GM12892 (cell line): ENCODE data around the gene PRPF8.

Experiments
- POLR2A ChIP-seq: IDR thresholded peaks from 2 replicates; pipeline ENCODE4 v1.6.1; 2011; ENCODE audit warnings: low read depth, low read length, control low read depth
- POLR2AphosphoS5 ChIP-seq: IDR thresholded peaks from 2 replicates; pipeline ENCODE4 v1.6.1; 2011; ENCODE audit warnings: low read depth, low read length, control low read depth
- TAF1 ChIP-seq: IDR thresholded peaks from 2 replicates; pipeline ENCODE4 v1.6.1; 2011; ENCODE audit warnings: low read depth, mild to moderate bottlenecking, control low read depth, low read length, borderline replicate concordance

- TF ChIP-seq POLR2AphosphoS5 (no peak), POLR2A (no peak), TAF1 (no peak)
These were observed 45.3 kb upstream of the PRPF8 start for GRCh38 chr17:1729966-1730325.
